ENCODE data around the gene CYP19A1. TPM values are rescaled to one million over a fixed set of nuclear protein-coding genes. Genes with fewer than 3 reads are reported as not detected.

The CYP19A1 gene
- total RNA-seq, 1 experiment from 2014 or later = not detected

GRCh38 chr15:51313074-51313393 lies 25.4 kb downstream of the CYP19A1 start:
- no peak overlapping the region for H3K4me3 ChIP-seq
- peak overlapping the region; percentile 29 for H3K27ac ChIP-seq
- no peaks in the 10 kb centered on the region for H3K27me3 ChIP-seq (replicated peaks)
- H3K9me3 ChIP-seq (replicated peaks) = no peaks in the 10 kb centered on the region
- H3K4me1 ChIP-seq (replicated peaks) = peaks cover 37% of the 10 kb centered on the region
- H3K36me3 ChIP-seq = no peaks in the 10 kb centered on the region
- DNase-seq (ENCODE audit: low read depth in 1 of 2, low spot score in 2 of 2) = peak in 1 of 2 experiments; percentile 27

GRCh38 chr15:51312166-51313073 lies 26.0 kb downstream of the CYP19A1 start:
- Histone ChIP-seq H3K36me3 (no peaks in the 10 kb centered on the region), H3K27me3 (replicated peaks) (no peaks in the 10 kb centered on the region), H3K9me3 (replicated peaks) (no peaks in the 10 kb centered on the region), H3K27ac (peak overlapping the region; percentile 29), H3K4me1 (replicated peaks) (peaks cover 37% of the 10 kb centered on the region), H3K4me3 (no peak overlapping the region)
- peak in 1 of 2 experiments; percentile 18 for DNase-seq (ENCODE audit: low read depth in 1 of 2, low spot score in 2 of 2)

- no peak overlapping the region for H3K27ac ChIP-seq
- no peaks in the 10 kb centered on the region for H3K36me3 ChIP-seq
- no peak overlapping the region for H3K4me3 ChIP-seq
- no peaks in the 10 kb centered on the region for H3K27me3 ChIP-seq (replicated peaks)
- DNase-seq (ENCODE audit: low read depth in 1 of 2, low spot score in 2 of 2) = no peak
- peaks cover 37% of the 10 kb centered on the region for H3K4me1 ChIP-seq (replicated peaks)
- no peaks in the 10 kb centered on the region for H3K9me3 ChIP-seq (replicated peaks)
Observed at GRCh38 chr15:51311510-51311909, 26.9 kb downstream of the CYP19A1 start.

GRCh38 chr15:51310064-51310463 lies 28.3 kb downstream of the CYP19A1 start:
- H3K36me3 ChIP-seq = no peaks in the 10 kb centered on the region
- H3K4me3 ChIP-seq = no peak overlapping the region
- no peaks in the 10 kb centered on the region for H3K27me3 ChIP-seq (replicated peaks)
- H3K4me1 ChIP-seq (replicated peaks) = peaks cover 37% of the 10 kb centered on the region
- DNase-seq (ENCODE audit: low read depth in 1 of 2, low spot score in 2 of 2) = peak in 1 of 2 experiments; percentile 18
- no peaks in the 10 kb centered on the region for H3K9me3 ChIP-seq (replicated peaks)
- no peak overlapping the region for H3K27ac ChIP-seq

- Histone ChIP-seq H3K4me3 (no peak overlapping the region), H3K36me3 (no peaks in the 10 kb centered on the region), H3K27me3 (replicated peaks) (no peaks in the 10 kb centered on the region), H3K27ac (no peak overlapping the region), H3K4me1 (replicated peaks) (peaks cover 29% of the 10 kb centered on the region), H3K9me3 (replicated peaks) (no peaks in the 10 kb centered on the region)
- DNase-seq (ENCODE audit: low read depth in 1 of 2, low spot score in 2 of 2) = no peak
Observed at GRCh38 chr15:51307811-51308210, 30.6 kb downstream of the CYP19A1 start.

- no peak for DNase-seq (ENCODE audit: low read depth in 1 of 2, low spot score in 2 of 2)
- no peak overlapping the region for H3K4me3 ChIP-seq
- no peaks in the 10 kb centered on the region for H3K9me3 ChIP-seq (replicated peaks)
- H3K4me1 ChIP-seq (replicated peaks) = peaks cover 24% of the 10 kb centered on the region
- no peaks in the 10 kb centered on the region for H3K27me3 ChIP-seq (replicated peaks)
- no peaks in the 10 kb centered on the region for H3K36me3 ChIP-seq
- H3K27ac ChIP-seq = no peak overlapping the region
Observed at GRCh38 chr15:51307325-51307724, 31.1 kb downstream of the CYP19A1 start.

GRCh38 chr15:51303462-51303980 lies 34.9 kb downstream of the CYP19A1 start:
- H3K4me1 ChIP-seq (replicated peaks) = no peaks in the 10 kb centered on the region
- no peaks in the 10 kb centered on the region for H3K27me3 ChIP-seq (replicated peaks)
- no peak overlapping the region for H3K4me3 ChIP-seq
- H3K27ac ChIP-seq = no peak overlapping the region
- H3K36me3 ChIP-seq = no peaks in the 10 kb centered on the region
- H3K9me3 ChIP-seq (replicated peaks) = no peaks in the 10 kb centered on the region
- DNase-seq (ENCODE audit: low read depth in 1 of 2, low spot score in 2 of 2) = no peak

- no peaks in the 10 kb centered on the region for H3K27me3 ChIP-seq (replicated peaks)
- DNase-seq (ENCODE audit: low read depth in 1 of 2, low spot score in 2 of 2) = no peak
- no peak overlapping the region for H3K4me3 ChIP-seq
- H3K27ac ChIP-seq = no peak overlapping the region
- no peaks in the 10 kb centered on the region for H3K36me3 ChIP-seq
- H3K9me3 ChIP-seq (replicated peaks) = no peaks in the 10 kb centered on the region
- H3K4me1 ChIP-seq (replicated peaks) = no peaks in the 10 kb centered on the region
Observed at GRCh38 chr15:51302480-51302879, 35.9 kb downstream of the CYP19A1 start.

GRCh38 chr15:51299187-51300015 lies 39.0 kb downstream of the CYP19A1 start:
- H3K36me3 ChIP-seq = no peaks in the 10 kb centered on the region
- no peak overlapping the region for H3K4me3 ChIP-seq
- no peaks in the 10 kb centered on the region for H3K9me3 ChIP-seq (replicated peaks)
- H3K4me1 ChIP-seq (replicated peaks) = no peaks in the 10 kb centered on the region
- H3K27me3 ChIP-seq (replicated peaks) = no peaks in the 10 kb centered on the region
- DNase-seq (ENCODE audit: low read depth in 1 of 2, low spot score in 2 of 2) = no peak
- no peak overlapping the region for H3K27ac ChIP-seq

GRCh38 chr15:51298620-51299019 lies 39.8 kb downstream of the CYP19A1 start:
- Histone ChIP-seq H3K9me3 (replicated peaks) (no peaks in the 10 kb centered on the region), H3K27me3 (replicated peaks) (no peaks in the 10 kb centered on the region), H3K27ac (no peak overlapping the region), H3K36me3 (no peaks in the 10 kb centered on the region), H3K4me1 (replicated peaks) (no peaks in the 10 kb centered on the region), H3K4me3 (no peak overlapping the region)
- DNase-seq (ENCODE audit: low read depth in 1 of 2, low spot score in 2 of 2) = no peak

- DNase-seq (ENCODE audit: low read depth in 1 of 2, low spot score in 2 of 2) = no peak
- Histone ChIP-seq H3K27me3 (replicated peaks) (no peaks in the 10 kb centered on the region), H3K27ac (no peak overlapping the region), H3K36me3 (no peaks in the 10 kb centered on the region), H3K4me1 (replicated peaks) (no peaks in the 10 kb centered on the region), H3K4me3 (no peak overlapping the region), H3K9me3 (replicated peaks) (no peaks in the 10 kb centered on the region)
Observed at GRCh38 chr15:51290720-51291119, 47.7 kb downstream of the CYP19A1 start.

- Histone ChIP-seq H3K9me3 (replicated peaks) (no peaks in the 10 kb centered on the region), H3K27me3 (replicated peaks) (no peaks in the 10 kb centered on the region), H3K4me3 (no peak overlapping the region), H3K27ac (no peak overlapping the region), H3K4me1 (replicated peaks) (no peaks in the 10 kb centered on the region), H3K36me3 (no peaks in the 10 kb centered on the region)
- DNase-seq (ENCODE audit: low read depth in 1 of 2, low spot score in 2 of 2) = no peak
Observed at GRCh38 chr15:51289290-51289689, 49.1 kb downstream of the CYP19A1 start.

GRCh38 chr15:51288143-51289065 lies 50.0 kb downstream of the CYP19A1 start:
- H3K27ac ChIP-seq = no peak overlapping the region
- no peaks in the 10 kb centered on the region for H3K4me1 ChIP-seq (replicated peaks)
- DNase-seq (ENCODE audit: low read depth in 1 of 2, low spot score in 2 of 2) = no peak
- H3K4me3 ChIP-seq = no peak overlapping the region
- H3K27me3 ChIP-seq (replicated peaks) = no peaks in the 10 kb centered on the region
- no peaks in the 10 kb centered on the region for H3K36me3 ChIP-seq
- no peaks in the 10 kb centered on the region for H3K9me3 ChIP-seq (replicated peaks)

Data from SJSA1 (cell line).